ENCODE results near the gene NIBAN1. TPM values are rescaled to one million over a fixed set of nuclear protein-coding genes. Genes with fewer than 3 reads are reported as not detected.

Gene NIBAN1
- total and polyA plus RNA-seq, 2 of the 8 experiments (the other 6 are each of a cell fraction or from before 2014, with no cell fraction given) = 5.7 to 15.2 TPM

GRCh38 chr1:184941735-184942134 is 32.6 kb downstream of the NIBAN1 start:
- H4K5ac ChIP-seq (ENCODE audit: insufficient read length, low read depth, low read length) = no peak overlapping the region
- H3K27ac ChIP-seq (ENCODE audit: low read depth, low read length) = no peak overlapping the region
- H2AK5ac ChIP-seq (ENCODE audit: low read depth, low read length) = no peak overlapping the region
- H2BK15ac ChIP-seq (ENCODE audit: low read length) = no peak overlapping the region
- DNase-seq (ENCODE audit: low read depth in 1 of 2, low spot score in 2 of 2) (no peak), FAIRE-seq (no peak)
- no peaks in the 10 kb centered on the region for H3K79me1 ChIP-seq (ENCODE audit: low read depth, low read length)
- no peaks in the 10 kb centered on the region for H3K9me3 ChIP-seq (ENCODE audit: insufficient read depth in 2 of 2, low read depth in 1 of 2, low read length in 1 of 2)
- POLR2A ChIA-PET (ENCODE audit: partially characterized antibody) = interaction anchor here (1.0 kb wide), 1 partner anchor 89 kb away, joined by 3 read pairs; no protein-coding TSS in a partner anchor
- no peak overlapping the region for H3K4me2 ChIP-seq (ENCODE audit: insufficient read depth in 1 of 2, low read depth in 2 of 2, low read length in 2 of 2)
- no peak overlapping the region for H3K14ac ChIP-seq (ENCODE audit: insufficient read length)
- H3K4ac ChIP-seq (replicated peaks; ENCODE audit: insufficient read length, low read depth, low read length) = no peak overlapping the region
- H3K4me3 ChIP-seq (ENCODE audit: extremely low read depth in 1 of 4, insufficient read depth in 2 of 4, low read depth in 3 of 4, low read length in 4 of 4) = no peak overlapping the region
- peaks cover 0 to 6% (median 2%) of the 10 kb centered on the region in 4 experiments; a peak in 3 of 7 replicates for H3K4me1 ChIP-seq (replicated peaks in 1 of 4; ENCODE audit: control insufficient read depth in 3 of 4, insufficient read depth in 4 of 4, low read length in 3 of 4)
- H2BK120ac ChIP-seq (replicated peaks; ENCODE audit: low read depth, low read length) = no peak overlapping the region
- no peak overlapping the region for H2AFZ ChIP-seq (ENCODE audit: low read length)
- no peaks in the 10 kb centered on the region for H3K27me3 ChIP-seq (replicated peaks in 1 of 4; ENCODE audit: control insufficient read depth in 3 of 4, extremely low read depth in 1 of 4, insufficient read depth in 3 of 4, low read length in 3 of 4)
- no peak overlapping the region for H4K8ac ChIP-seq (ENCODE audit: extremely low read depth, insufficient read depth, low read length)
- H3K18ac ChIP-seq (ENCODE audit: extremely low read depth, low read length) = no peak overlapping the region
- no peak overlapping the region for H2BK20ac ChIP-seq (ENCODE audit: low read length)
- H2BK12ac ChIP-seq (ENCODE audit: low read depth, low read length) = no peak overlapping the region
- H4K91ac ChIP-seq (replicated peaks; ENCODE audit: insufficient read length, low read length) = no peak overlapping the region
- no peak overlapping the region for H3K9ac ChIP-seq (replicated peaks in 1 of 4; ENCODE audit: extremely low read depth in 1 of 4, low read depth in 3 of 4, low read length in 3 of 4)
- H3K79me2 ChIP-seq (ENCODE audit: control insufficient read depth in 1 of 2, insufficient read depth in 2 of 2, low read length in 2 of 2) = 0 out of 4 replicates have a peak, but pooled peaks cover 0 to 5% of the 10 kb centered on the region in 2 experiments
- no peak for TF ChIP-seq JUND (IDR thresholded peaks at IDR 0.05; ENCODE audit: low read length)
- TF ChIP-seq ASH2L (IDR thresholded peaks at IDR 0.05; ENCODE audit: low read length) = no peak
- no peak for TF ChIP-seq ATF2 (IDR thresholded peaks at IDR 0.05; ENCODE audit: low read length)
- TF ChIP-seq CTCF (IDR thresholded peaks at IDR 0.05; ENCODE audit: control extremely low read depth in 1 of 3, insufficient read depth in 1 of 3, low read depth in 1 of 3, low read length in 3 of 3) = no peak
- no peak for TF ChIP-seq NANOG (IDR thresholded peaks at IDR 0.05; ENCODE audit: insufficient read depth, low read depth, low read length, poor library complexity, severe bottlenecking)
- no peak for TF ChIP-seq CREB1 (IDR thresholded peaks at IDR 0.05)
- no peak for TF ChIP-seq SAP30 (IDR thresholded peaks at IDR 0.05; ENCODE audit: insufficient read depth, insufficient replicate concordance, low read length)
- no peak for TF ChIP-seq EZH2 (IDR thresholded peaks at IDR 0.05; ENCODE audit: low read depth, low read length, severe bottlenecking)
- no peak for TF ChIP-seq BRCA1 (IDR thresholded peaks at IDR 0.05; ENCODE audit: low read depth, low read length)
- no peaks in the 10 kb centered on the region for H4K20me1 ChIP-seq (replicated peaks in 1 of 2; ENCODE audit: control insufficient read depth in 1 of 2, insufficient read depth in 2 of 2, low read length in 2 of 2)
- no peaks in the 10 kb centered on the region for H3K23me2 ChIP-seq (ENCODE audit: low read depth, low read length)
- H3K23ac ChIP-seq (ENCODE audit: insufficient read length) = no peak overlapping the region
- 83% methylated on average over 3 of the region's 3 CpGs; no CpG with 5 or more reads in 1 of the 2 experiments for WGBS, 2 experiments (ENCODE audit: extremely low coverage in 1 of 2, insufficient coverage in 1 of 2, insufficient read length in 1 of 2, insufficient replicate concordance in 2 of 2, low coverage in 1 of 2, low lambda C conversion rate in 2 of 2, missing lambda C conversion rate in 1 of 2)
- H3K56ac ChIP-seq (replicated peaks; ENCODE audit: insufficient read length, low read depth, low read length) = no peak overlapping the region
- no peak overlapping the region for H2BK5ac ChIP-seq (ENCODE audit: low read depth, low read length)
- CTCF ChIA-PET (ENCODE audit: partially characterized antibody) = interaction anchor here (0.6 to 2.1 kb wide), 3 partner anchors 23 to 135 kb away, joined by 3 to 4 read pairs (median 4); no protein-coding TSS in a partner anchor
- H3K36me3 ChIP-seq (ENCODE audit: control insufficient read depth in 2 of 4, insufficient read depth in 4 of 4, low read length in 3 of 4) = no peaks in the 10 kb centered on the region
